Neural cell (in vitro differentiated cells): ENCODE results near the gene CDC42EP5. TPM values are rescaled to one million over a fixed set of nuclear protein-coding genes. Genes with fewer than 3 reads are reported as not detected.

Experiments
- H2AFZ ChIP-seq: fragments of 200-600, 300-800 bp; sonication (generic), shearing (Covaris generic); 2 replicates; pipeline ENCODE4 v1.6.0; 2014; ENCODE audit warnings: low read depth, mild to moderate bottlenecking, antibody characterized with exemption, low read length, moderate library complexity
- H3F3A ChIP-seq: fragments of 200-600 bp; shearing (Covaris generic); 2 replicates; pipeline ENCODE4 v1.6.1; 2016; ENCODE audit warnings: mild to moderate bottlenecking, moderate library complexity, mixed read lengths, antibody characterized with exemption, low read length; ENCODE audit not compliant: insufficient read depth, poor library complexity, severe bottlenecking
- H3K27ac ChIP-seq: fragments of 200-600, 300-800 bp; sonication (generic), shearing (Covaris generic); 2 replicates; pipeline ENCODE4 v1.5.1; 2014; ENCODE audit warnings: mild to moderate bottlenecking, low read length, moderate library complexity
- H3K27me3 ChIP-seq: fragments of 300-800, 200-600 bp; sonication (generic), shearing (Covaris generic); 2 replicates; pipeline ENCODE4 v1.6.0; 2014; ENCODE audit warnings: mild to moderate bottlenecking, low read depth, low read length, moderate library complexity; ENCODE audit not compliant: insufficient read depth
- H3K36me3 ChIP-seq: fragments of 300-800, 200-600 bp; sonication (generic), shearing (Covaris generic); 2 replicates; pipeline ENCODE4 v1.5.1; 2014; ENCODE audit warnings: mild to moderate bottlenecking, antibody characterized with exemption, low read length, moderate library complexity; ENCODE audit not compliant: insufficient read depth
- H3K4me2 ChIP-seq: fragments of 300-800, 200-600 bp; sonication (generic), shearing (Covaris generic); 2 replicates; pipeline ENCODE4 v1.6.0; 2014; ENCODE audit warnings: mild to moderate bottlenecking, low read length
- H3K4me3 ChIP-seq: fragments of 300-800, 200-600 bp; sonication (generic), shearing (Covaris generic); 2 replicates; pipeline ENCODE4 v1.5.1; 2014; ENCODE audit warnings: mild to moderate bottlenecking, low read length, moderate library complexity
- H3K79me2 ChIP-seq: fragments of 200-600 bp; shearing (Covaris generic); replicated peaks from 2 replicates; pipeline ENCODE4 v1.6.0; 2014; ENCODE audit warnings: mild to moderate bottlenecking, low read length, moderate library complexity; ENCODE audit not compliant: insufficient read depth
- H3K9ac ChIP-seq: fragments of 300-800, 200-600 bp; sonication (generic), shearing (Covaris generic); 2 replicates; pipeline ENCODE4 v1.6.1; 2016; ENCODE audit warnings: mild to moderate bottlenecking, low read length, mixed read lengths
- H3K9me2 ChIP-seq: fragments of 200-600 bp; shearing (Covaris generic); 2 replicates; pipeline ENCODE4 v1.6.1; 2016; ENCODE audit warnings: mild to moderate bottlenecking, low read length, mixed read lengths; ENCODE audit not compliant: insufficient read depth
- H3K9me3 ChIP-seq: fragments of 200-600, 300-800 bp; sonication (generic), shearing (Covaris generic); 2 replicates; pipeline ENCODE4 v1.6.1; 2016; ENCODE audit warnings: mild to moderate bottlenecking, mixed run types, low read length, moderate library complexity, mixed read lengths
- H4K20me1 ChIP-seq: fragments of 200-600 bp; shearing (Covaris generic); 2 replicates; pipeline ENCODE4 v1.6.1; 2016; ENCODE audit warnings: mild to moderate bottlenecking, mixed run types; ENCODE audit not compliant: insufficient read depth
- EP300 ChIP-seq: fragments of 450-650 bp; conservative IDR thresholded peaks from 2 replicates; pipeline ENCODE4 v1.6.1; 2014; ENCODE audit warnings: antibody characterized with exemption, mild to moderate bottlenecking, moderate library complexity; ENCODE audit not compliant: poor library complexity, severe bottlenecking
- EZH2 ChIP-seq: fragments of 200-600, 300-800 bp; shearing (Covaris generic), sonication (generic); IDR thresholded peaks from 2 replicates; pipeline ENCODE4 v1.6.1; 2014; ENCODE audit warnings: antibody characterized with exemption, low read length, borderline replicate concordance, mild to moderate bottlenecking; ENCODE audit not compliant: insufficient read depth, poor library complexity, severe bottlenecking
- MXI1 ChIP-seq: fragments of 450-650 bp; conservative IDR thresholded peaks from 2 replicates; pipeline ENCODE4 v1.6.1; 2014; ENCODE audit warnings: antibody characterized with exemption, mild to moderate bottlenecking; ENCODE audit not compliant: poor library complexity, severe bottlenecking
- POLR2AphosphoS5 ChIP-seq: IDR thresholded peaks from 2 replicates; pipeline ENCODE4 v1.6.1; 2012
- RAD21 ChIP-seq: fragments of 450-650 bp; conservative IDR thresholded peaks from 2 replicates; pipeline ENCODE4 v1.6.1; 2014; ENCODE audit warnings: antibody characterized with exemption, mild to moderate bottlenecking, moderate library complexity
- SMC3 ChIP-seq: fragments of 450-650 bp; conservative IDR thresholded peaks from 2 replicates; pipeline ENCODE4 v1.6.1; 2014; ENCODE audit warnings: antibody characterized with exemption, mild to moderate bottlenecking, moderate library complexity; ENCODE audit not compliant: poor library complexity
- TAF1 ChIP-seq: IDR thresholded peaks from 2 replicates; pipeline ENCODE4 v1.6.1; 2012; ENCODE audit warnings: low read depth
- polyA plus RNA-seq: library from polyadenylated mRNA; depleted of rRNA; stranded (reverse); fragments of >200 nt; gene quantifications from 2 replicates; pipeline ENCODE4 v1.2.3, GENCODE V29; 2014
- TF ChIP-seq, protein P1 (sequence below): fragments of 450-650 bp; IDR thresholded peaks from 2 replicates; pipeline ENCODE4 v1.5.1; 2014; ENCODE audit warnings: antibody characterized with exemption, mild to moderate bottlenecking, moderate library complexity; ENCODE audit not compliant: poor library complexity, severe bottlenecking
- TF ChIP-seq, protein P2 (sequence below): IDR thresholded peaks from 2 replicates; pipeline ENCODE4 v1.6.1; 2012; ENCODE audit warnings: borderline replicate concordance

Gene CDC42EP5
- polyA plus RNA-seq, 1 donor from 2014 or later = not detected

DNA sequence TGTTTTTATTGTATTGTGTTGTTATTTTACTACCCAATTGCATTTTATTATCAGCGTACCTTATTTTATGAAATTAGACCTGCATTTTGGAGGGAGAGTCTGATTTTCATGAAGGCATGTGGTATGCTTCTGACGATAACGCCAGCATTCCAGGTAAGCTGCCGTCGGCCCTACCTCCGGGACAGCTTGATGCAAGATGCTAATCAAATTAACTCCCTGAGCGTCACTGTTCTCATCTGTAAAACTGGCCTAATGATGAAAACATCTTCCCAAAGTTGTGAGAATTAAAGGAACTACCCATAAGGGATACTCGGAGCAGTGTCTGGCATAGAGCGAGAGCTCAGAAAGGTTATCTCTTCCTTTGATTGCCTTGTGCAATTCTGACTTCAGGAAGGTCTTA is 16.7 kb upstream of the CDC42EP5 start:
- TF ChIP-seq TAF1 (no peak), POLR2AphosphoS5 (no peak), RAD21 (no peak), SMC3 (no peak), EP300 (no peak), EZH2 (no peak), MXI1 (no peak)
- TF ChIP-seq, protein P1, sequence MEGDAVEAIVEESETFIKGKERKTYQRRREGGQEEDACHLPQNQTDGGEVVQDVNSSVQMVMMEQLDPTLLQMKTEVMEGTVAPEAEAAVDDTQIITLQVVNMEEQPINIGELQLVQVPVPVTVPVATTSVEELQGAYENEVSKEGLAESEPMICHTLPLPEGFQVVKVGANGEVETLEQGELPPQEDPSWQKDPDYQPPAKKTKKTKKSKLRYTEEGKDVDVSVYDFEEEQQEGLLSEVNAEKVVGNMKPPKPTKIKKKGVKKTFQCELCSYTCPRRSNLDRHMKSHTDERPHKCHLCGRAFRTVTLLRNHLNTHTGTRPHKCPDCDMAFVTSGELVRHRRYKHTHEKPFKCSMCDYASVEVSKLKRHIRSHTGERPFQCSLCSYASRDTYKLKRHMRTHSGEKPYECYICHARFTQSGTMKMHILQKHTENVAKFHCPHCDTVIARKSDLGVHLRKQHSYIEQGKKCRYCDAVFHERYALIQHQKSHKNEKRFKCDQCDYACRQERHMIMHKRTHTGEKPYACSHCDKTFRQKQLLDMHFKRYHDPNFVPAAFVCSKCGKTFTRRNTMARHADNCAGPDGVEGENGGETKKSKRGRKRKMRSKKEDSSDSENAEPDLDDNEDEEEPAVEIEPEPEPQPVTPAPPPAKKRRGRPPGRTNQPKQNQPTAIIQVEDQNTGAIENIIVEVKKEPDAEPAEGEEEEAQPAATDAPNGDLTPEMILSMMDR = no peak
- TF ChIP-seq, protein P2, sequence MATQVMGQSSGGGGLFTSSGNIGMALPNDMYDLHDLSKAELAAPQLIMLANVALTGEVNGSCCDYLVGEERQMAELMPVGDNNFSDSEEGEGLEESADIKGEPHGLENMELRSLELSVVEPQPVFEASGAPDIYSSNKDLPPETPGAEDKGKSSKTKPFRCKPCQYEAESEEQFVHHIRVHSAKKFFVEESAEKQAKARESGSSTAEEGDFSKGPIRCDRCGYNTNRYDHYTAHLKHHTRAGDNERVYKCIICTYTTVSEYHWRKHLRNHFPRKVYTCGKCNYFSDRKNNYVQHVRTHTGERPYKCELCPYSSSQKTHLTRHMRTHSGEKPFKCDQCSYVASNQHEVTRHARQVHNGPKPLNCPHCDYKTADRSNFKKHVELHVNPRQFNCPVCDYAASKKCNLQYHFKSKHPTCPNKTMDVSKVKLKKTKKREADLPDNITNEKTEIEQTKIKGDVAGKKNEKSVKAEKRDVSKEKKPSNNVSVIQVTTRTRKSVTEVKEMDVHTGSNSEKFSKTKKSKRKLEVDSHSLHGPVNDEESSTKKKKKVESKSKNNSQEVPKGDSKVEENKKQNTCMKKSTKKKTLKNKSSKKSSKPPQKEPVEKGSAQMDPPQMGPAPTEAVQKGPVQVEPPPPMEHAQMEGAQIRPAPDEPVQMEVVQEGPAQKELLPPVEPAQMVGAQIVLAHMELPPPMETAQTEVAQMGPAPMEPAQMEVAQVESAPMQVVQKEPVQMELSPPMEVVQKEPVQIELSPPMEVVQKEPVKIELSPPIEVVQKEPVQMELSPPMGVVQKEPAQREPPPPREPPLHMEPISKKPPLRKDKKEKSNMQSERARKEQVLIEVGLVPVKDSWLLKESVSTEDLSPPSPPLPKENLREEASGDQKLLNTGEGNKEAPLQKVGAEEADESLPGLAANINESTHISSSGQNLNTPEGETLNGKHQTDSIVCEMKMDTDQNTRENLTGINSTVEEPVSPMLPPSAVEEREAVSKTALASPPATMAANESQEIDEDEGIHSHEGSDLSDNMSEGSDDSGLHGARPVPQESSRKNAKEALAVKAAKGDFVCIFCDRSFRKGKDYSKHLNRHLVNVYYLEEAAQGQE = no peak
- H3K27ac ChIP-seq = no peak overlapping the region
- H3K4me3 ChIP-seq = no peak overlapping the region
- H3K27me3 ChIP-seq = no peaks in the 10 kb centered on the region
- no peaks in the 10 kb centered on the region for H3K9me3 ChIP-seq
- no peaks in the 10 kb centered on the region for H3K79me2 ChIP-seq
- H3F3A ChIP-seq = no peaks in the 10 kb centered on the region
- H3K36me3 ChIP-seq = no peaks in the 10 kb centered on the region
- H2AFZ ChIP-seq = no peak overlapping the region
- H3K9me2 ChIP-seq = no peaks in the 10 kb centered on the region
- no peaks in the 10 kb centered on the region for H4K20me1 ChIP-seq
- H3K4me2 ChIP-seq = no peak overlapping the region
- no peak overlapping the region for H3K9ac ChIP-seq

DNA sequence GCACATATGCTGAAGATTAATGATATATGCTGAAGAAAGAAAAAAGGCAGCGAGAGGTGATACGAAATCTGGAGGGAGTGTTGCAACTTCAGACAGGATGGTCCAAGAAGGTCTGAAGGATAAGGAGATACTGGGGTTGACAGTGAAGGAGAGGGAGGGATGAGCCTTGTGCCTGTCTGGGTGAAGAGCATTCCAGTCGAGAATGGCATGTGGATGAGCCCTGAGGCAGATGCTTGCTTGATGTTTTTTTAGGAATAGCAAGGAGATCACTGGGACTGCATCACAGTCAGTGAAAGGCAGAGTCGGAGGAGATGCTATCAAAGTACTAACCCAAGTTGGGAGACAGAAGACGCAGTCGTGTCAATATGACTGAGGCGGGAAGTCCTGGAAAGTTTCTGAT is 16.2 kb upstream of the CDC42EP5 start:
- H3K9ac ChIP-seq = no peak overlapping the region
- no peaks in the 10 kb centered on the region for H3K36me3 ChIP-seq
- H3K27ac ChIP-seq = no peak overlapping the region
- no peak for TF ChIP-seq MXI1
- TF ChIP-seq POLR2AphosphoS5 = no peak
- TF ChIP-seq, protein P1 = no peak
- TF ChIP-seq, protein P2 = no peak
- no peak for TF ChIP-seq EP300
- TF ChIP-seq RAD21 = no peak
- TF ChIP-seq TAF1 = no peak
- no peak for TF ChIP-seq EZH2
- no peak for TF ChIP-seq SMC3
- H3K79me2 ChIP-seq = no peaks in the 10 kb centered on the region
- no peaks in the 10 kb centered on the region for H3K27me3 ChIP-seq
- H4K20me1 ChIP-seq = no peaks in the 10 kb centered on the region
- H3K4me3 ChIP-seq = no peak overlapping the region
- no peaks in the 10 kb centered on the region for H3K9me3 ChIP-seq
- H2AFZ ChIP-seq = no peak overlapping the region
- H3F3A ChIP-seq = no peaks in the 10 kb centered on the region
- no peaks in the 10 kb centered on the region for H3K9me2 ChIP-seq
- H3K4me2 ChIP-seq = no peak overlapping the region
